Lower leg skin (tissue), 4 donors: ENCODE results near the gene GABPB2. TPM values are rescaled to one million over a fixed set of nuclear protein-coding genes. Genes with fewer than 3 reads are reported as not detected.

Experiments used
- DNase-seq, 2 donors: peaks; one replicate each; pipeline ENCODE4 v3.0.0-alpha.2; 2019; ENCODE audit warnings: low spot score in 2 of 2
- H3K4me3 ChIP-seq: fragments of 200-600 bp; sonication (generic); 2 replicates; pipeline ENCODE4 v1.5.1; 2017; ENCODE audit warnings: mild to moderate bottlenecking, low read depth; ENCODE audit not compliant: poor library complexity, severe bottlenecking
- CTCF ChIP-seq, 3 donors: fragments of 450-650 bp; IDR thresholded peaks; one replicate each; pipeline ENCODE4 v1.5.1; 2016; ENCODE audit warnings: antibody characterized with exemption in 3 of 3, mild to moderate bottlenecking in 3 of 3, moderate library complexity in 2 of 3
- POLR2A ChIP-seq, 2 donors: fragments of 450-650 bp; IDR thresholded peaks; one replicate each; pipeline ENCODE4 v1.6.1; 2016 to 2017; ENCODE audit warnings: antibody characterized with exemption in 2 of 2, mild to moderate bottlenecking in 1 of 2, moderate library complexity in 1 of 2
- WGBS, 2 donors: methylation state at CpG; one replicate each; pipeline ENCODE4 v1.1.5; 2018; 5-methylcytosine and 5-hydroxymethylcytosine counted together
- intact Hi-C: fragments of 100-400 bp; cut with DNase I; formaldehyde crosslinking; loops from one replicate; pipeline ENCODE4 v1.15.0; 2023; ENCODE audit warnings: low total_unique reads
- total RNA-seq, 4 donors: library from RNA; depleted of rRNA; stranded (reverse); fragments of >200 nt; gene quantifications; one replicate each; pipeline ENCODE4 v1.1.0, GENCODE V29; 2016

GABPB2 gene
- total RNA-seq, 4 donors from 2014 or later = 8.1 to 16.6 (median 11.0) TPM

- DNase-seq = no peak
- H3K4me3 ChIP-seq = no peak overlapping the region
- TF ChIP-seq CTCF (IDR thresholded peaks at IDR 0.05) (no peak), POLR2A (IDR thresholded peaks at IDR 0.05) (no peak)
- intact Hi-C loops = no loop called here
- WGBS, 2 donors = 97 to 98% methylated on average over 5 of the region's 5 CpGs
These were observed 43.3 kb downstream of the GABPB2 start for GRCh38 chr1:151113877-151114276.

GRCh38 chr1:151124763-151125403, 54.3 kb downstream of the GABPB2 start:
- no peak for DNase-seq
- TF ChIP-seq CTCF (IDR thresholded peaks at IDR 0.05) (no peak), POLR2A (IDR thresholded peaks at IDR 0.05) (no peak)
- 84 to 86% methylated on average over 5 of the region's 5 CpGs for WGBS, 2 donors
- no peak overlapping the region for H3K4me3 ChIP-seq
- intact Hi-C loops = no loop called here

- 84 to 90% methylated on average over 6 of the region's 6 CpGs for WGBS, 2 donors
- intact Hi-C loops = no loop called here
- no peak for DNase-seq
- TF ChIP-seq POLR2A (IDR thresholded peaks at IDR 0.05) = no peak
- no peak for TF ChIP-seq CTCF (IDR thresholded peaks at IDR 0.05)
- no peak overlapping the region for H3K4me3 ChIP-seq
These were observed 58.2 kb downstream of the GABPB2 start for GRCh38 chr1:151128800-151129199.

- 7% methylated on average over 28 to 40 of the region's 45 CpGs for WGBS, 2 donors
- no peak overlapping the region for H3K4me3 ChIP-seq
- TF ChIP-seq POLR2A (IDR thresholded peaks at IDR 0.05) (no peak), CTCF (IDR thresholded peaks at IDR 0.05) (no peak)
- DNase-seq = peak; percentile 84 to 96
- intact Hi-C loops = no loop called here
These were observed 60.5 kb downstream of the GABPB2 start for GRCh38 chr1:151130987-151131586.

GRCh38 chr1:151131701-151132334, 61.3 kb downstream of the GABPB2 start:
- intact Hi-C loops = no loop called here
- DNase-seq = no peak
- H3K4me3 ChIP-seq = no peak overlapping the region
- 15 to 26% methylated on average over 39 of the region's 39 CpGs for WGBS, 2 donors
- no peak for TF ChIP-seq POLR2A (IDR thresholded peaks at IDR 0.05)
- TF ChIP-seq CTCF (IDR thresholded peaks at IDR 0.05) = no peak
